Keratinocyte (primary cell): ENCODE data around the gene ACOT7. TPM values are rescaled to one million over a fixed set of nuclear protein-coding genes. Genes with fewer than 3 reads are reported as not detected.

Experiments
- DNase-seq: peaks from one replicate; pipeline ENCODE4 v3.0.0-alpha.2; 2011; ENCODE audit warnings: low read depth, missing footprints, low spot score
- FAIRE-seq: peaks from 2 replicates; lab custom pipeline; 2011; peaks lifted over from hg19 to GRCh38; lab: Jason Lieb, UNC
- H2AFZ ChIP-seq: 2 replicates; pipeline ENCODE4 v1.6.0; 2012; ENCODE audit warnings: low read length, control low read depth, inconsistent platforms; ENCODE audit not compliant: control insufficient read depth
- H3K27ac ChIP-seq: 2 replicates; pipeline ENCODE4 v1.5.1; 2011; ENCODE audit warnings: low read length; ENCODE audit not compliant: control insufficient read depth, insufficient read depth
- H3K27me3 ChIP-seq: 3 replicates; pipeline ENCODE4 v1.6.0; 2011; ENCODE audit warnings: low read length; ENCODE audit not compliant: control insufficient read depth, insufficient read depth; ENCODE audit errors: extremely low read depth
- H3K36me3 ChIP-seq, 2 experiments: 2 replicates in 1 of 2; 3 replicates in 1 of 2; pipeline ENCODE4 v1.5.1; 2011; ENCODE audit warnings: low read length in 2 of 2, mild to moderate bottlenecking in 1 of 2; ENCODE audit not compliant: control insufficient read depth in 2 of 2, insufficient read depth in 2 of 2; ENCODE audit errors: extremely low read depth in 1 of 2
- H3K4me1 ChIP-seq: 3 replicates; pipeline ENCODE4 v1.5.1; 2011; ENCODE audit warnings: low read length; ENCODE audit not compliant: control insufficient read depth, insufficient read depth; ENCODE audit errors: extremely low read depth
- H3K4me2 ChIP-seq: 3 replicates; pipeline ENCODE4 v1.6.0; 2011; ENCODE audit warnings: low read depth, low read length; ENCODE audit not compliant: control insufficient read depth, insufficient read depth; ENCODE audit errors: extremely low read depth
- H3K4me3 ChIP-seq, 3 experiments: fragments of 200-600 bp in 1 of 3; sonication (generic) in 1 of 3; 2 replicates in 2 of 3; 3 replicates in 1 of 3; pipeline ENCODE4 v1.5.1; 2011 to 2016; ENCODE audit warnings: low read length in 3 of 3, mild to moderate bottlenecking in 3 of 3, control low read depth in 2 of 3, inconsistent platforms in 1 of 3, low read depth in 1 of 3, mixed read lengths in 1 of 3, mixed run types in 1 of 3, moderate library complexity in 1 of 3; ENCODE audit not compliant: control insufficient read depth in 2 of 3, insufficient read depth in 2 of 3; ENCODE audit errors: extremely low read depth in 1 of 3
- H3K79me2 ChIP-seq: 2 replicates; pipeline ENCODE4 v1.6.0; 2012; ENCODE audit warnings: low read length; ENCODE audit not compliant: control insufficient read depth, insufficient read depth
- H3K9ac ChIP-seq: 3 replicates; pipeline ENCODE4 v1.6.0; 2011; ENCODE audit warnings: low read length; ENCODE audit not compliant: control insufficient read depth, insufficient read depth; ENCODE audit errors: extremely low read depth
- H3K9me1 ChIP-seq: 3 replicates; pipeline ENCODE4 v1.6.0; 2011; ENCODE audit warnings: low read length; ENCODE audit not compliant: control insufficient read depth, insufficient read depth; ENCODE audit errors: extremely low read depth
- H3K9me3 ChIP-seq: 2 replicates; pipeline ENCODE4 v1.5.1; 2012; ENCODE audit warnings: low read depth, low read length; ENCODE audit not compliant: control insufficient read depth
- H4K20me1 ChIP-seq: 3 replicates; pipeline ENCODE4 v1.6.0; 2011; ENCODE audit warnings: low read length; ENCODE audit not compliant: control insufficient read depth, insufficient read depth; ENCODE audit errors: extremely low read depth
- EZH2 ChIP-seq: IDR thresholded peaks from one replicate; pipeline ENCODE4 v1.6.1; 2012; ENCODE audit warnings: inconsistent platforms, mild to moderate bottlenecking, low read length, moderate library complexity
- dilution Hi-C: fragments of 300-500 bp; cut with MboI; formaldehyde crosslinking; loops from one replicate; pipeline ENCODE4 v1.7.0; 2020; ENCODE audit warnings: low sequenced_read_pairs; ENCODE audit not compliant: extremely low pct_ligation_motif_present
- polyA plus RNA-seq, 5 experiments: library from polyadenylated mRNA; depleted of rRNA in 3 of 5; stranded (reverse) in 3 of 5; stranded (forward) in 1 of 5; unstranded in 1 of 5; fragments of >200 nt; gene quantifications; 1 replicate in 1 of 5; 2 replicates in 3 of 5; 3 replicates in 1 of 5; pipeline versions ENCODE4 v1.2.1 to v1.2.3, GENCODE V29; 2011 to 2012; ENCODE audit warnings: missing spikeins in 2 of 5, low read depth in 1 of 5, low replicate concordance in 1 of 5
- TF ChIP-seq, protein P1 (sequence below), 3 experiments: IDR thresholded peaks in 1 of 3; conservative IDR thresholded peaks in 1 of 3; optimal IDR thresholded peaks in 1 of 3; 2 replicates in 2 of 3; 3 replicates in 1 of 3; pipeline versions ENCODE3 to v1.5.1; 2011; ENCODE audit warnings: low read length in 3 of 3, mild to moderate bottlenecking in 3 of 3, moderate library complexity in 2 of 3, control low read depth in 1 of 3, inconsistent platforms in 1 of 3; ENCODE audit not compliant: insufficient read depth in 2 of 3; ENCODE audit errors: extremely low read depth in 1 of 3

ACOT7 gene
- polyA plus RNA-seq, 1 donor (not counting 4 experiments of a cell fraction or from before 2014, with no cell fraction given) = 226 TPM

DNA sequence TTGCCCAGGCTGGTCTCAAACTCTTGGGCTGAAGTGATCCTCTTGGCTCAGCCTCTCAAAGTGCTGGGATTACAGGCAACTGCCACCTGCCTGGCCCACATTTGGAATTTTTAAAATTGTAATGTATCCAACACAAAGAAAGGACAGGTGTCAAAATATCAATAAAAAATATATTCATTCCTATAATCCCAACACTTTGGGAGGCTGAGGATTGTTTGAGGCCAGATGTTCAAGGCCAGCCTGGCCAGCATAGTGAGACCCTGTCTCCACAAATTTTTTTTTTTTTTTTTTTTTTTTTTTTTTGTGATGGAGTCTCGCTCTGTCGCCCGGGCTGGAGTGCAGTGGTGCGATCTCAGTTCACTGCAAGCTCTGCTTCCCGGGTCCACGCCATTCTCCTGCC lies 16.2 kb upstream of the ACOT7 start:
- Histone ChIP-seq H3K27me3 (no peaks in the 10 kb centered on the region), H3K79me2 (no peaks in the 10 kb centered on the region), H3K36me3 (no peaks in the 10 kb centered on the region), H3K9me1 (no peaks in the 10 kb centered on the region), H3K27ac (no peak overlapping the region), H3K4me1 (peaks cover 11% of the 10 kb centered on the region), H3K9ac (no peak overlapping the region), H3K9me3 (no peaks in the 10 kb centered on the region), H4K20me1 (no peaks in the 10 kb centered on the region), H2AFZ (no peak overlapping the region), H3K4me2 (no peak overlapping the region), H3K4me3 (no peak overlapping the region)
- no peak for FAIRE-seq
- no peak for TF ChIP-seq EZH2
- TF ChIP-seq, protein P1, sequence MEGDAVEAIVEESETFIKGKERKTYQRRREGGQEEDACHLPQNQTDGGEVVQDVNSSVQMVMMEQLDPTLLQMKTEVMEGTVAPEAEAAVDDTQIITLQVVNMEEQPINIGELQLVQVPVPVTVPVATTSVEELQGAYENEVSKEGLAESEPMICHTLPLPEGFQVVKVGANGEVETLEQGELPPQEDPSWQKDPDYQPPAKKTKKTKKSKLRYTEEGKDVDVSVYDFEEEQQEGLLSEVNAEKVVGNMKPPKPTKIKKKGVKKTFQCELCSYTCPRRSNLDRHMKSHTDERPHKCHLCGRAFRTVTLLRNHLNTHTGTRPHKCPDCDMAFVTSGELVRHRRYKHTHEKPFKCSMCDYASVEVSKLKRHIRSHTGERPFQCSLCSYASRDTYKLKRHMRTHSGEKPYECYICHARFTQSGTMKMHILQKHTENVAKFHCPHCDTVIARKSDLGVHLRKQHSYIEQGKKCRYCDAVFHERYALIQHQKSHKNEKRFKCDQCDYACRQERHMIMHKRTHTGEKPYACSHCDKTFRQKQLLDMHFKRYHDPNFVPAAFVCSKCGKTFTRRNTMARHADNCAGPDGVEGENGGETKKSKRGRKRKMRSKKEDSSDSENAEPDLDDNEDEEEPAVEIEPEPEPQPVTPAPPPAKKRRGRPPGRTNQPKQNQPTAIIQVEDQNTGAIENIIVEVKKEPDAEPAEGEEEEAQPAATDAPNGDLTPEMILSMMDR (optimal IDR thresholded peaks at IDR 0.05 in 1 of 3, IDR thresholded peaks at IDR 0.05 in 1 of 3, conservative IDR thresholded peaks at IDR 0.05 in 1 of 3; ENCODE audit: extremely low read depth in 1 of 3, insufficient read depth in 2 of 3, low read length in 3 of 3) = no peak
- DNase-seq = no peak
- dilution Hi-C loops = no loop called here

DNA sequence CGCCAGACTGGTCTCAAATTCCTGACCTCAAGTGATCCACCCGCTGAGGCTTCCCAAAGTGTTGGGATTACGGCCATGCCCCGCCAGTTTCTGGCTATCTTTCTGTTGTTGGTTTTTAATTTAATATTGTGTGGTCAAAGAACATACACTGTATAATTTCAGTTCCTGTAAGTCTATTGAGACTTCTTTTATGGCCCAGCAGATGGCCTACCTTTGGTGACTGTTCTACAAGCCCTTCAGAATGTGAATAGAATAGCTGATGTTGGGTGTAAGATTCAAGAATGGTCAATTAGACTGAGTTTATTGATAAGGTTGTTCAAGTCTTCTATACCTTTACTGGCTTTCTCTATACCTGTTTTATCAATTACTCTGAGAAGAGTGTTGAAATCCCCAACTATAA lies 15.5 kb upstream of the ACOT7 start:
- FAIRE-seq = no peak
- Histone ChIP-seq H3K4me3 (no peak overlapping the region), H3K4me2 (no peak overlapping the region), H3K36me3 (no peaks in the 10 kb centered on the region), H3K27ac (no peak overlapping the region), H2AFZ (no peak overlapping the region), H3K27me3 (no peaks in the 10 kb centered on the region), H3K4me1 (peaks cover 6% of the 10 kb centered on the region), H4K20me1 (no peaks in the 10 kb centered on the region), H3K79me2 (no peaks in the 10 kb centered on the region), H3K9me3 (no peaks in the 10 kb centered on the region), H3K9me1 (no peaks in the 10 kb centered on the region), H3K9ac (no peak overlapping the region)
- no peak for DNase-seq
- no peak for TF ChIP-seq EZH2
- TF ChIP-seq, protein P1 (optimal IDR thresholded peaks at IDR 0.05 in 1 of 3, IDR thresholded peaks at IDR 0.05 in 1 of 3, conservative IDR thresholded peaks at IDR 0.05 in 1 of 3; ENCODE audit: extremely low read depth in 1 of 3, insufficient read depth in 2 of 3, low read length in 3 of 3) = no peak
- dilution Hi-C loops = no loop called here
